Hematopoietic multipotent progenitor cell treated with erythropoietin and hydrocortisone succinate and interleukin-3 and kit ligand, for 6 days (in vitro differentiated cells): Measurements from ENCODE around the gene SLC34A1.
"Not testable (repeated sequence)": the region's sequence is repeated elsewhere in the genome, so short reads cannot be mapped to it uniquely, and the experiment has no call there.

ENCODE experiments used
- DNase-seq: peaks from one replicate; pipeline ENCODE4 v3.0.0-alpha.2; 2015

Gene SLC34A1

DNA sequence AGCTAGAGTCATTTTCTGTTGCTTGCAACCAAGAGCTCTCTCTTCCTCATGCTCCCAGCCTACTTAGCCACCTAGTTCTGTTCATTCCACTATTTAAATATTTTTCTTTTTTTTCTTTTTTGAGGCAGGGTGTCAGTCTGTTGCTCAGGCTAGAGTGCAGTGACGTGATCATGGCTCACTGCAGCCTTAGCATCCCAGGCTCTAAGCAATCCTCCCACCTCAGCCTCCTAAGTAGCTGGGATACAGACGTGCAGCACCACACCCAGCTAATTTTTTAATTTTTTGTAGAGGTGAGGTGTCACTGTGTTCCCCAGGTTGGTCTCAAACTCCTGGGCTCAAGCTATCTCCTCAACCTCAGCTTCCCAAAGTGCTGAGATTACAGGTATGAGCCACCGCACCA is 30.2 kb downstream of the SLC34A1 start:
- no peak for DNase-seq

DNA sequence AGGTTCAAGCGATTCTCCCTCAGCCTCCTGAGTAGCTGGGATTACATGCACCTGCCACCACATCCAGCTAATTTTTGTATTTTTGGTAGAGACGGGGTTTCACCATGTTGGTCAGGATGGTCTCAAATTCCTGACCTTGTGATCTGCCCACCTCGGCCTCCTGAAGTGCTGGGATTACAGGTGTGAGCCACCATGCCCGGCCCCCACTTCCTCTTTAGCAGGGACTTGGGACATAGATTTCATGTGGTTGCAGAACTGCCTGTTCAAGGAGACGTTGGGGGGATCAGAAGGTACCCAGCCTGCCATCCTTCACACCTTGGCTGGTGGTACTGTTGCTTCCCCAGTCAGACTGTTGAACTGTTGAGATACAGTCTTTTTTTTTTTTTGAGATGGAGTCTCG is 32.8 kb downstream of the SLC34A1 start:
- not testable (repeated sequence) for DNase-seq

GRCh38 chr5:177419046-177419445 is 34.8 kb downstream of the SLC34A1 start:
- no peak for DNase-seq

DNA sequence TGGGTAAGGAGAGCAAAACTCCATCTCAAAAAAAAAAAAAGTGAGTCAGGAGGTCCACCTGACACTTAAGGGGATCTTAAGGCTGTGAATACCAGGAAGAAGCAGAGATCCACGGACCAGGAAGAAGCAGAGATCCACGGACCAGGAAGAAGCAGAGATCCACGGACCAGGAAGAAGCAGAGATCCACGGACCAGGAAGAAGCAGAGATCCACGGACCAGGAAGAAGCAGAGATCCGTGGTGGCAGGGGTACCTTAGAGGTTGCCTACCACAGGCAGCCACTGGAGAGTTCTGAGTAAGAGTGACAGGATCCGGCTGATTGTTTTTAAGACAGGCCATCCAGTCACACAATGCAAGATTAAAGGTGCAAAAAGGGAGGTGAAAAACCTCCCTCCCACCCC is 36.2 kb downstream of the SLC34A1 start:
- not testable (repeated sequence) for DNase-seq

GRCh38 chr5:177421062-177421798 is 37.0 kb downstream of the SLC34A1 start:
- no peak for DNase-seq

- DNase-seq = no peak
Observed at GRCh38 chr5:177423671-177424070, 39.4 kb downstream of the SLC34A1 start.

GRCh38 chr5:177425196-177425800 is 41.1 kb downstream of the SLC34A1 start:
- DNase-seq = no peak

DNA sequence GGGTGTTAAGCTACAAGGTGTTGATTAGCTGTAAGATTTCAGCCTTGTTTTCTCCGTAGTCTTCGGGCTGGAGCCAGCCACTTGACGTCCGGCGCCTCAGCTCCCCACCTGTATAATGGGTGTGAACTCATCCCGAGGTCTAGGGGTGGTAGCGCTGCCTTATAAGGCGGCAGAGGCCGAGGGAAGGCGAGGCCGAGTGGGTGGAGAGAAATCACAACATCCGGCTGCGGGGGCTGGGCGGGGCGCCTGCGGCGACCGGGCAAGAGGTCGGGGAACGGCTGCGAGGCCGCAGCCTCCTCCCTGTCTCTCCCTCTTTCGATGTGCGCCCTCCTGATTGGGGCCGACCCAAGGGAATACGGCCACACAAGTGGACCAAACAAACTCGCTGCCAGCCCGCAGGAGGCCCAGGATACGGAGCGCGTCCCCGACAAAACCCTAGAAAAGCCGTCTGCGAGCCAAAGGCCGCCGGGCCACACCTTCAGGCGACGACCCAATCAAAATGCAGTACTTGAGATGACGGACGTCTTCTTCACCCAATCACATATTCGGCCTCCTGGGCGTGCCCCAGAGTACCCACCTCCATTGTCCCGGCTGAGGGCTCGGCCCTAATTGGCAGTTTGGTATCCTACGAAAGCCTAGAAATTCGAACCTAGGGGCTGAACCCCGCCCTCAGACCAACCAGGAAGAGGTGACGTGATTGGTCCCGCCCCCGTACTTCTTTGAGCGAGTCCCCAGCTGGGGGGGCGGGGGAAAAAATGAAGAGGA is 41.7 kb downstream of the SLC34A1 start:
- DNase-seq = peak; percentile 100

GRCh38 chr5:177426566-177427210 is 42.5 kb downstream of the SLC34A1 start, which contains the start of gene GRK6:
TSS of gene GRK6 (plus strand) at chr5:177426676. CDS start at chr5:177426846, 170 bp downstream.
- DNase-seq = peak; percentile 63

GRCh38 chr5:177427211-177427822 is 43.1 kb downstream of the SLC34A1 start:
- peak; percentile 87 for DNase-seq

- peak; percentile 91 for DNase-seq
Observed at GRCh38 chr5:177427919-177428573, 43.8 kb downstream of the SLC34A1 start.

- no peak for DNase-seq
Observed at GRCh38 chr5:177428574-177429217, 44.5 kb downstream of the SLC34A1 start.

DNA sequence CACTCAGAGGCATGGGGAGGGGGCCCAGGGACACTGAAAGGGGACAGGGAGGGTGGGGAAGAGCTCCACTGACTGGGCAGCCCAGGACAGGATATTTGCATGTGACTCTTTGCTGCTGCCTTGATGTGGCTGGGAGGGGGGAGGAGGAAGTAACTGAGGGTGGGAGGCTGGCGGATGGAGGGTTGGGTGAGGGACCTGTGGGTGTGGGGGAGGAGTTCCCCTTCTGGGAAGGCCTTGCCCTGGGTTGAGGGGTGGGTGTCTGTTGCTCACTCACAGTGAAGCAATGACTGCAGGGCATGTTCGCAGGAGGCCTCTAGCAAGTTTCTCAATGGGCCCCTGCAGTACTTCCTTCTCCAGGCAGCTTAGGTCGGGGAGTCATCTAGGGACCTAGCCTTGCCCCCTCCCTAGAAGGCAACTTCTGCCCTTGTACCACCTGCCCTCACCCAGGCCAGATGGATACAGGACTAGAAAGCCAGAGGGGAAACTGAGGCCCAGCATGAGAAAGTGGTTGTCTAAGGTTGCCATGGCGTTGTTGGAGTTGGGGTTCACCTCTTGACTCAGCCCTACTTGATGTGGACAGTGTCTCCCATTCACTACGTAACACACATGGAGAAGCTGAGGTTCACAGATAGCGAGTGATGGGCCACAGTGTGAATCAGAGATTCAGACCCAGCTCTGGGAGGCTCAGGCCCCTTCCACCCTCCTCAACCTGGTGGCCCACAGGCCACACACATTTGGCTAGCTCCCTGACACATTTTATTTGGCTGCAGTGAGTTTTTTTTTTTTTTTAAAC is 45.2 kb downstream of the SLC34A1 start:
- peak; percentile 81 for DNase-seq

- no peak for DNase-seq
Observed at GRCh38 chr5:177430140-177430951, 46.1 kb downstream of the SLC34A1 start.

DNA sequence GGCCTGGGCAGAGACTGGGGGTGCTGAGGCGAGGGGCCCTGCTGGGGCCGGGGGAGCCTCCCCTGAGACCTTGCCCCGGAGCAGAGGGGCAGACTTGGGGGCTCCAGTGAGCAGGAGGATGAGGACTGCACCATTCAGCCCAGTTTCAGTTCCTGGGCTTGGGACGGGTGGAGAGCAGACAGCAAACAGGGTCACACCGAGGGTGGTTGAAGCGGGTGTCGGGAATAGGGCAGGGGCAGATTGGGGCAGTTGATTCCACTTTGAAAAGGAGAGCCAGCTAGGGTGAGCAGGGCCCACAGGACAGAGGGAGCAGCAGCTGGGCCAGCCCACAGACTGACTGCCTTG is 46.7 kb downstream of the SLC34A1 start:
- DNase-seq = no peak

DNA sequence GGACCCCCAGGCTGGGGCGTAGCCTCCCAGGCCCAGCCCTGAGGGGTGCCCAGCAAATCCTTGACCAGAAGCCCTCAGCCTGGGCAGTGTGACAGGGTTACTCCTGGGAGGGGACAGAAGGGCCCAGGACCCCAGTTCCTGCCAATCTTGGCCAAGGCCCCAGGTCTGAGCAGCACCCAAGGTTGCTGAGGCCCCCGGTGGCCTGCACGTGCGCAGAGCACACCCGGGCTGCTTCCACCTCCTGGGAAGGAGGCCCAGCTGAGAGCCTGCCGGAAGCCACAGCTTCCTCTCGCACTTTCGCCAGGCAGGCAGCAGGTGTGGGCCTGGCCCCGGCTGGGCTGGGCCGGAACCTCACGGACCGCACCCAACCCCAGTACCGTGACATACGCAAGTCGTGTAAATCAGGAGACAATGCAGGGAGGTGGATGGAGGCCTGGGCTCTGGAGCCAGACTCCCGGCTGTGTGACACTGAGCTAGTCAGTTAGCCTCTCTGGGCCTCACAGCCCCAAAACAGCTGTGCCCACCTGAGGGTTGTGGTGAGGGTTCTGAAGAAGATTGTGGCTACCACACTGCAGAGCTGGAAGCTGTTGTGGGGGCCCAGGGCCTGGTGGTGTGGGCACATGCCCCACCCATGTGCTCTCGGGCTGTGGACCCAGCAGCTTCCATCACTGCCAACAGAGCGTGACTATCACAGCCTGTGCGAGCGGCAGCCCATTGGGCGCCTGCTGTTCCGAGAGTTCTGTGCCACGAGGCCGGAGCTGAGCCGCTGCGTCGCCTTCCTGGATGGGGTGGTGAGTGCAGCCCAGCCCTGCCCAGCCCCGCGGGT is 47.3 kb downstream of the SLC34A1 start:
- no peak for DNase-seq

DNA sequence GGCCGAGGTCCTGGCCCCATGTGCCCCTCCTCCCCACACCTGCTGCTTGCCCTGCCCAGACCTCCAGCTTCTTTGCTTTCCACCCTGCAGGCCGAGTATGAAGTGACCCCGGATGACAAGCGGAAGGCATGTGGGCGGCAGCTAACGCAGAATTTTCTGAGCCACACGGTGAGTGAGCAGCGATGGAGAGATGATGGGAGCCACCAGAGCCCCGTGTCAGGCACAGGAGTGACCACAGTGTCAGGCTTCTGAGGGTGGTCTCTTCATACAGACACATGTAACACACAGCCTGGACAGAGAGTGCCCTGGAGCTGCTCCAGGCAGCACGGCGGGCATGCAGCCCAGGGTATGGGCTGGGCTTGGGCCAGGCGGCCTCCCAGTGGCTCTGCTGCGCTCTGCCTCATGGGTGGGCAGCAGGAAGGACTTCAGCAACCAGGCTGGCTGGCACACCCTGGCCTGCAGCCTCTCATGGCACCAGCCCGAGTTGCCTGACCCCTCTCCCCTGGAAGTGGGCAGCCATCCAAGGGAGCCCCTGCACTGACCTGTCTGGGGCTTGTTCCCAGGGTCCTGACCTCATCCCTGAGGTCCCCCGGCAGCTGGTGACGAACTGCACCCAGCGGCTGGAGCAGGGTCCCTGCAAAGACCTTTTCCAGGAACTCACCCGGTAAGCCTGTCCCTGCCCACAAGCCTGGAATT is 48.1 kb downstream of the SLC34A1 start:
- no peak for DNase-seq

GRCh38 chr5:177432839-177433657 is 48.8 kb downstream of the SLC34A1 start:
- no peak for DNase-seq
